ENCODE results near the gene MESP2. TPM values are rescaled to one million over a fixed set of nuclear protein-coding genes. Genes with fewer than 3 reads are reported as not detected.

Gene MESP2
- total RNA-seq, 2 experiments from 2014 or later: not detected

DNA sequence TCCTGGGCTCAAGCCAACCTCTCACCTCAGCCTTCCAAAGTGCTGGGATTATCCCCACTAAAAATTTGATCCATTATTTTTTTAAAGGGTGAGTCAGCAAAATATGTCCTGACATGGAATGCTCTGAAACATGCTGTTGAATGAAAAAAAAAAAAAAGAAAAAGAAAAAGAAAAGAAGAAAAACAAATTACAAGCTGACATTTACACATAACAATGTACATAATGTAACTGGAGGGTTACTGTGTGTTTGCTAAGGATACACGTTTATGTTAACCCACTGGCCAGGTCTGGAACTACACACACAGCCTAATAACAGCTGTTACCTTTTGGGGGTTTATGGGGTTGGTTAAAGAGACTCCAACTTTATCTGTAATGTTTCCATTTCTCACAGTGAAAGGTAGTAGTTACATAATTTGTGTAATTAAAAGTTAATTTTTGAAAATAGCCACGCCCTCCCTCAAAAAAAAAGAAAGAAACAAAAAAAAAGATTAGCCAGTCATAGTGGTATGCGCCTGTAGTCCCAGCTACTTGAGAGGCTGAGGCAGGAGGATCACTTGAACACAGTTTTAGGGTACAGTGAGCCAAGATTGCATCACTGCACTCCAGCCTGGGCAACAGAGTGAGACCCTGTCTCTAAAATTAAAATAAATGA, 3.1 kb upstream of the MESP2 start:
- H3K4me1 Mint-ChIP-seq (ENCODE audit: low read depth): no peaks in the 10 kb centered on the region
- no peaks in the 10 kb centered on the region for H3K9me3 Mint-ChIP-seq
- POLR2A ChIA-PET: no interaction called here

DNA sequence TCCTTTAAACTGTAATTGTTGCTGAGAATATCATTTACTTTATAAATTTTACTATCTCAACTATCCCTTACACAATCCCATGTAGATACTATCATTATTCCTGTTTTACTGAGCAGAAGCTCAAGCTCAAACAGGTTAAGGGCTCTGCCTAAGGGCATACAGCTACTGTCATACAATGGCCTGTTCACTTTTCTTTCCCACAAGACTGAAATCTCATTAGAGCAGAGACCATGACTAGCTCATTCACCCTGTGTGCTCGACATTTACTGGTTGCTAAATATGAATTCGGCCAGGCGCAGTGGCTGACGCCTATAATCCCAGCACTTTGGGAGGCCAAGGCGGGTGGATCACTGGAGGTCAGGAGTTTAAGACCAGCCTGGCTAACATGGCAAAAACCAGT, 1.6 kb upstream of the MESP2 start:
- Histone ChIP-seq H3K27ac (ENCODE audit: low read depth in 1 of 2, low read length in 2 of 2) (no peak overlapping the region), H3K36me3 (ENCODE audit: insufficient read depth, low read length) (no peaks in the 10 kb centered on the region), H3K4me3 (ENCODE audit: low read length) (no peak overlapping the region), H3K27me3 (ENCODE audit: control insufficient read depth in 1 of 2, insufficient read depth in 2 of 2, low read length in 2 of 2) (peaks cover 13 to 19% of the 10 kb centered on the region in 2 experiments), H3K4me1 (ENCODE audit: insufficient read depth, low read length) (peaks cover 13% of the 10 kb centered on the region), H3K9me3 (ENCODE audit: control insufficient read depth in 1 of 2, insufficient read depth in 1 of 2, low read length in 2 of 2) (peaks cover 0 to 4% of the 10 kb centered on the region in 2 experiments)
- no peak overlapping the region for H3K27ac Mint-ChIP-seq
- TF ChIP-seq, protein P1, sequence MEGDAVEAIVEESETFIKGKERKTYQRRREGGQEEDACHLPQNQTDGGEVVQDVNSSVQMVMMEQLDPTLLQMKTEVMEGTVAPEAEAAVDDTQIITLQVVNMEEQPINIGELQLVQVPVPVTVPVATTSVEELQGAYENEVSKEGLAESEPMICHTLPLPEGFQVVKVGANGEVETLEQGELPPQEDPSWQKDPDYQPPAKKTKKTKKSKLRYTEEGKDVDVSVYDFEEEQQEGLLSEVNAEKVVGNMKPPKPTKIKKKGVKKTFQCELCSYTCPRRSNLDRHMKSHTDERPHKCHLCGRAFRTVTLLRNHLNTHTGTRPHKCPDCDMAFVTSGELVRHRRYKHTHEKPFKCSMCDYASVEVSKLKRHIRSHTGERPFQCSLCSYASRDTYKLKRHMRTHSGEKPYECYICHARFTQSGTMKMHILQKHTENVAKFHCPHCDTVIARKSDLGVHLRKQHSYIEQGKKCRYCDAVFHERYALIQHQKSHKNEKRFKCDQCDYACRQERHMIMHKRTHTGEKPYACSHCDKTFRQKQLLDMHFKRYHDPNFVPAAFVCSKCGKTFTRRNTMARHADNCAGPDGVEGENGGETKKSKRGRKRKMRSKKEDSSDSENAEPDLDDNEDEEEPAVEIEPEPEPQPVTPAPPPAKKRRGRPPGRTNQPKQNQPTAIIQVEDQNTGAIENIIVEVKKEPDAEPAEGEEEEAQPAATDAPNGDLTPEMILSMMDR (IDR thresholded peaks at IDR 0.05): no peak
- DNase-seq (no peak), ATAC-seq (ENCODE audit: poor library complexity) (no peak)
- peaks cover 34% of the 10 kb centered on the region for H3K27me3 Mint-ChIP-seq
- ChIA-PET POLR2A (no interaction called here), CTCF (interaction anchor here (1.4 kb wide), 1 partner anchor 14 kb away, joined by 4 read pairs; no protein-coding TSS in a partner anchor)
- no peak overlapping the region for H3K4me3 Mint-ChIP-seq
- H3K4me1 Mint-ChIP-seq (ENCODE audit: low read depth): no peaks in the 10 kb centered on the region
- H3K9me3 Mint-ChIP-seq: no peaks in the 10 kb centered on the region
- intact Hi-C loops (cut with DNase I, micrococcal nuclease): no loop called here
- H3K36me3 Mint-ChIP-seq (ENCODE audit: low read depth): no peaks in the 10 kb centered on the region

More for the DNA sequence above, 3.1 kb upstream of the MESP2 start:
- peaks cover 0 to 4% of the 10 kb centered on the region in 2 experiments for H3K9me3 ChIP-seq (ENCODE audit: control insufficient read depth in 1 of 2, insufficient read depth in 1 of 2, low read length in 2 of 2)
- Mint-ChIP-seq H3K27ac (no peak overlapping the region), H3K4me3 (no peak overlapping the region), H3K36me3 (ENCODE audit: low read depth) (no peaks in the 10 kb centered on the region), H3K27me3 (peaks cover 21% of the 10 kb centered on the region)
- H3K27ac ChIP-seq (ENCODE audit: low read depth in 1 of 2, low read length in 2 of 2): no peak overlapping the region
- no peaks in the 10 kb centered on the region for H3K36me3 ChIP-seq (ENCODE audit: insufficient read depth, low read length)
- CTCF ChIA-PET: interaction anchor here (1.4 kb wide), 1 partner anchor 12 kb away, joined by 4 read pairs; no protein-coding TSS in a partner anchor
- H3K4me1 ChIP-seq (ENCODE audit: insufficient read depth, low read length): peaks cover 13% of the 10 kb centered on the region
- DNase-seq (no peak), ATAC-seq (ENCODE audit: poor library complexity) (peak; percentile 43)
- H3K27me3 ChIP-seq (ENCODE audit: control insufficient read depth in 1 of 2, insufficient read depth in 2 of 2, low read length in 2 of 2): peaks cover 13 to 19% of the 10 kb centered on the region in 2 experiments
- no peak overlapping the region for H3K4me3 ChIP-seq (ENCODE audit: low read length)
- intact Hi-C loops (cut with DNase I, micrococcal nuclease): no loop called here
- TF ChIP-seq, protein P1 (IDR thresholded peaks at IDR 0.05): no peak

DNA sequence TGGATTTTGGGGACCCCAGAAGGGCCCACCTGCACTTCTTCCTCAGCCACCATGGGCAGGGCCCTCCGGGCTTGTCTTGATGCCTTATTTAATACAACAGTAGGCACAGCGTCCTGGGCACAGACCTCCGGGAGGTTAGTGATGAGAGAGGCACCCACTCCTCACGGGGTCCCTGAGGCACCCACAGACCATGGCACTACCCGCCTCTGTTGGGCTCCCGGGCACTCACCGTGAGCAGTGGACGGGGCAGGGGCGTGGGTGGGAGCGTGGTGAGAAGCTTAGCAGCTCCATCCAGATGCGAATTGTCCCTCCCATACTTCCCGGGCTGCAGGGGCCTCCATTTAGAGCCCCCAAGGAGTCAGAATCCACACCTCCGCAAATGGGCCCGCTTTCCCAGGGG, 317 bp upstream of the MESP2 start:
- H3K36me3 ChIP-seq (ENCODE audit: insufficient read depth, low read length): no peaks in the 10 kb centered on the region
- H3K9me3 Mint-ChIP-seq: no peaks in the 10 kb centered on the region
- intact Hi-C loops (cut with DNase I, micrococcal nuclease): no loop called here
- no peak overlapping the region for H3K27ac ChIP-seq (ENCODE audit: low read depth in 1 of 2, low read length in 2 of 2)
- ChIA-PET POLR2A (no interaction called here), CTCF (no interaction called here)
- H3K36me3 Mint-ChIP-seq (ENCODE audit: low read depth): no peaks in the 10 kb centered on the region
- no peak overlapping the region for H3K27ac Mint-ChIP-seq
- peaks cover 40% of the 10 kb centered on the region for H3K27me3 Mint-ChIP-seq
- peaks cover 0 to 4% of the 10 kb centered on the region in 2 experiments for H3K9me3 ChIP-seq (ENCODE audit: control insufficient read depth in 1 of 2, insufficient read depth in 1 of 2, low read length in 2 of 2)
- peaks cover 19% of the 10 kb centered on the region for H3K4me1 ChIP-seq (ENCODE audit: insufficient read depth, low read length)
- ATAC-seq (ENCODE audit: poor library complexity): no peak
- H3K27me3 ChIP-seq (ENCODE audit: control insufficient read depth in 1 of 2, insufficient read depth in 2 of 2, low read length in 2 of 2): peaks cover 13 to 19% of the 10 kb centered on the region in 2 experiments
- H3K4me1 Mint-ChIP-seq (ENCODE audit: low read depth): no peaks in the 10 kb centered on the region
- DNase-seq: no peak
- no peak overlapping the region for H3K4me3 ChIP-seq (ENCODE audit: low read length)
- TF ChIP-seq, protein P1 (IDR thresholded peaks at IDR 0.05): no peak
- H3K4me3 Mint-ChIP-seq: peak overlapping the region; percentile 35
